GM12891 (cell line): ENCODE results near the gene FLT3.

Experiments used
- POLR2A ChIP-seq: IDR thresholded peaks from 2 replicates; pipeline ENCODE4 v1.6.1; 2011; ENCODE audit warnings: low read depth, low read length, control low read depth
- POLR2AphosphoS5 ChIP-seq: IDR thresholded peaks from 2 replicates; pipeline ENCODE4 v1.6.1; 2011; ENCODE audit warnings: low read depth, low read length, control low read depth
- TAF1 ChIP-seq: IDR thresholded peaks from 2 replicates; pipeline ENCODE4 v1.6.1; 2011; ENCODE audit warnings: low read depth, low read length, control low read depth

DNA sequence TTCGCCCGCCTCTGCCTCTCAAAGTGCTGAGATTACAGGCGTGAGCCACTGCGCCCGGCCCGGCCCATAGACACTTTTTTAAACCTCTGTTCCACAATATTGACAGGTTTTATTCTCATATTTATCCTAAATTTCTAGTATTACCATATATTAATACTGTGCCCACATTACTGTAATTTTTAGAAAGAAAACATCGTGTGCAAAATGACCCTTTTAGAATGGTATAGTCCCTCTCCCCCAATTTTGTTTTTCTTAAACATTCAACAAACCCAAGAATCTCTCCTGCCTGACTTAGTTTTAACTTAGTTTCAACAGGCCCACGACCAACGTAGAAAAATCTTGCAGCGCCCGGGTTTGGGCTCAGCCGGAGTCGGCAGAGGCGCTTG lies 140.4 kb downstream of the FLT3 start:
- no peak for TF ChIP-seq POLR2A
- TF ChIP-seq POLR2AphosphoS5: no peak
- no peak for TF ChIP-seq TAF1
